Activated CD4-positive, alpha-beta T cell treated with anti-CD3 and anti-CD28 coated beads for 24 hours (primary cell): Measurements from ENCODE around the gene TIE1.

Source experiments
- DNase-seq, 2 donors: peaks; one replicate each; pipeline ENCODE4 v3.0.0-alpha.2; 2020; ENCODE audit warnings: low read depth in 2 of 2

Gene TIE1

GRCh38 chr1:43293896-43294760, 6.7 kb upstream of the TIE1 start:
- no peak for DNase-seq

- DNase-seq, result no peak
Observed at GRCh38 chr1:43294761-43295160, 6.0 kb upstream of the TIE1 start.

GRCh38 chr1:43296207-43296606, 4.6 kb upstream of the TIE1 start:
- no peak for DNase-seq

- no peak for DNase-seq
Observed at GRCh38 chr1:43298055-43298454, 2.7 kb upstream of the TIE1 start.

DNA sequence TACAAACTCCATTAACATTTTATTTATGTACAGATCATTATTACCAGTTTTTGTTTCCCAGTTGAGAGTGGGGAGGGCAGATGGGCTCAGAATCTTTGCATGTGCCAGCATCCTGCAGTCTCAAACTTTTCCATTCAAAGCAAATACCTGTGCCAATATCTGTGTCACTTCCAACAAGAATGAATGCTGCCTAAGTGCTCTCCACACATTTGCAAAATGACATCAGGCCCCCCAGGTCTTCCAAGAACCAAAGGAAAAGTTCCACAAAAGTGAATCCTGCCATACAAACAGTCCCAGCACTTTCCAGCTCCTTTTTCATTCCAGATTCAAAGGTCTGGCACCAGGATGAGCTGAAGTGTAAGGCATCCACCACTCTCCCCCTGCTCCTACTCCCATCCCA, 1.7 kb upstream of the TIE1 start:
- DNase-seq, result no peak

DNA sequence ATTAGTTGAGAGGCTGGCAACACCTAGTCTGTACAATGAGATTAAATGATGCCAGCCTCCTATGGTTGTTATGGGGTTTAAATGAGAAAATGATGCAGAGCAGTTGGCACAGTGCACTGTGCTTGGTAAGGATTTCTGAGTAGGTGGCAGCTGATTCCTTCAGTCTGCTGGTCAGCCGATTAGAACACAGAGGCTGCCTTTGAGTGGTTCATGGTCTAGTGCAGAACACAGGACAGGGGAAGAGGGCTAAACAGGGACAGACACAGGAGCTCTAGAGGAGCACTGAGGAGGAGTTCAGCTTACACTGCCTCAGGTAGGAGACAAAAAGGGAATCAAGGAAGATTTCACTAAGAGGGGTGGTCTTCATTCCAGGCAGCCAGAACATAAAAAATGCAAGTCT, 1.4 kb downstream of the TIE1 start:
- DNase-seq, result no peak

DNA sequence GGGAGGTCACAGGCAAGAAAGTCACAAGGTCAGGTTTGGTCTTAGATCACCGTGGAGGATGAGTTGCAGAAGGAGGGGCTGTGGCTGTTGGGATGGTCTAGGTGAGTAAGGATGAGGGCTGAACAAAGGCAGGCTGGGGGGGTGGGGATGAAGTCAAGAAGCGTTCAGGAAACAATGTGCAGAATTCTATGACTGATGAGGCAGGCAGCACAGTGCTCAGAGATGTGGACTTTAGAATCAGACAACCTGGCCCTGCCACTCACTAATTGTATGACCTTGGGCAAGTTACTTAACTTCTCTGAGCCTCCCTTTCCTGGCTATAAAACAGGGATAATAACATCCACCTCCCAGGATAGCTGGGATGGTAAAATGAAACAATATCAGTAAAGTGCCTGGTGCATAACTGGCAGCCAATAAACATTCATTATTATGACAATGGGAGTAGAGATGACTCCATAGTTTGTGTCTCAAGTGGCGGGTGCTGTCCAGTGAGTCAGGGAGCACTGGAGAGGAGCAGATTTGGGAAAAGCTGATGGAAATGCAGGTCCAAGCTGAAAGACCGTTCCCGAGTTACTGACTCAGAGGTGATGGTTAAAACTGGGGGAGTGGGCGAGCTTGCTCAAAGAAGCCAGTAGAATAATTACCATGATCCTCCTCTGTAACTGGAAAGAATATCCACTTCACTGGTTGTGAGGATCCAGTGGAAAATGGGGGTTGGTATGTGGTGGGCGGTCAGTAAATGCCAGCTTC, 2.1 kb downstream of the TIE1 start:
- no peak for DNase-seq

GRCh38 chr1:43303471-43304313, 2.9 kb downstream of the TIE1 start:
- DNase-seq, result no peak

- no peak for DNase-seq
Observed at GRCh38 chr1:43304314-43304681, 3.5 kb downstream of the TIE1 start.

GRCh38 chr1:43304771-43305300, 4.1 kb downstream of the TIE1 start:
- DNase-seq, result no peak

- DNase-seq, result no peak
Observed at GRCh38 chr1:43305461-43305860, 4.7 kb downstream of the TIE1 start.

DNA sequence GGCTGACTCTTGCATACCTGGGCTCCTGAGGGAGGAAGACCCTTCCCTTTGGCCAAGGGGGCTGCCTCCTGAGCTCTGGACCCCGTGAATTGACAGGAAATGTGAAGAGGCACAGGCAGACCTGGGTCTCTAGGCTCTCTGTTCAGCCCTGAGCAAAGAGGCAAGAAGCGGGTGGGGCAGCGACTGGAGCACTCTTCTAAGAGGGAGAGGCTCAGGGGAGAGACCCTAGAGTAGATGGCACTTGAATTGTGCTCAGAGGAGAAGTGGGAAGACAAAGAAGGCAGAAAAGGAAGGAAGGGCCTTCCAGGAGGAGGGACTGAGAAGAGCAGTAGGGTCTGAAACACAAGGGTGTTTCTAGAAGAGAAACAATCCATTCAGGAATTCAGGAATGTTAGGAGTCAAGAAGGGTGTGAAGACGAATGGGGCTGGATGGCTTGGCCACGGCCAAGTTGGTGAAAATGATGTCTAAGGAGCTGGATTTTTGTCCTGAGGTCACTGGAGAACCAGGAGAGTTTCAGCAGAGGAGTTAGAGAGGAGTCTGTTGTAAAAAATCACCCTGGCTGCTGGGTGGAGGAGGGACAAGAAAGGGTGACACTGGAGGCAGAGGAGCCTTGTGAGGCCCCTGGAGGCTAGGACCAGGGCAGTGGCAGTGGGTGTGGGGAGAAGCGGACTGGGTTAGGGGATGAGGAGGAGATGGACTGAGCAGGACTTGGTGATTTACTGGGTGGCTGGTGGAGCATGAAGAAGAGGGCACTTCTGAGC, 5.3 kb downstream of the TIE1 start:
- DNase-seq, result no peak

GRCh38 chr1:43306688-43307457, 6.1 kb downstream of the TIE1 start:
- DNase-seq, result no peak

DNA sequence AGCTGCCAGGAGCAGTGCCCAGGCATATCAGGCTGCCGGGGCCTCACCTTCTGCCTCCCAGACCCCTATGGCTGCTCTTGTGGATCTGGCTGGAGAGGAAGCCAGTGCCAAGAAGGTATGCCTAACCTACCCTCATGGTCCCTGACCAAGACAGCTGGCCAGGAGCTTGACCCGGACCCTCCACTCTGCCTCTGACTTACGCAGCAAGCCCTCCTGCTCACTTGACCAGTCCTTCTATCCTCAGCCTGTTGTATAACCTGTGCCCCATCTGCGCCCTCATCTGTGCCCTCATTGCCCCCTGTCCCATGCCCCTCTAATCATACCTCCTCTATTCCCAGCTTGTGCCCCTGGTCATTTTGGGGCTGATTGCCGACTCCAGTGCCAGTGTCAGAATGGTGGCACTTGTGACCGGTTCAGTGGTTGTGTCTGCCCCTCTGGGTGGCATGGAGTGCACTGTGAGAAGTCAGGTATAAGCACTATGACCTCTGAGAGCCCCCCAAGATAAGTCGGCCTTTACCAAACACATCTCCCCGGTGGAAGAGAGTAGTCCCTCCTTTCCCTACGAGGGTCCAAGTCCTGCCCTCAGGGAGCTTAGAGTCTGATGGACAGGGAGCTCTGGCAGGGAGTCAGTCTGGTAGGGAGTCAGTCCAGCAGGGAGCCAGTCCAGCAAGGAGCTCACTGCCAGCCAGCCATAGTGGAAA, 6.8 kb downstream of the TIE1 start:
- no peak for DNase-seq

- DNase-seq, result no peak
Observed at GRCh38 chr1:43308635-43309404, 8.0 kb downstream of the TIE1 start.

DNA sequence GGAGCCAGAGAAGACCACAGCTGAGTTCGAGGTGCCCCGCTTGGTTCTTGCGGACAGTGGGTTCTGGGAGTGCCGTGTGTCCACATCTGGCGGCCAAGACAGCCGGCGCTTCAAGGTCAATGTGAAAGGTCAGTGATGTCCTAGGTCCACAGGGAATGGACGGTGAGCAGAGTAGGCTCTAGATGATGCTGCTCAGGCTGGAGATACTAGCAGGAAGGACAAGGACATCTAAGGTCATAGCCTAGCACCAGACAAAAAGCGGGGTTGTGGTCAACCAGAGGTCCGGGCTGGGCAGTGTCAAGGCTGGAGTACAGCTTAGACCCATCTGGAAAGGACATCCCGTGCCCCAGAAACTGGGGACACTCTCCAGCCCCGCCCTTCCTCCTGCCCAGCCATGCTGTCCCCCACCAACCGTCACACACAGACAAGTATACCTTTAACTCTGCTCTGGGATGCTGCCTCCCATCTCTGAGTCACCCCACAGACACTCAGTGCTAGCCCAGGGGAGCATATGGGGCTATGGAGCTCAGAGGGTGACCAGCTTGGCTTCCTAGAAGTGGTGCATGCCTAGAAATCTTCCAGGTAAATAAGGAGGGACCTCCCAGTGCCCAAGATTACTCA, 8.7 kb downstream of the TIE1 start:
- DNase-seq, result no peak

DNA sequence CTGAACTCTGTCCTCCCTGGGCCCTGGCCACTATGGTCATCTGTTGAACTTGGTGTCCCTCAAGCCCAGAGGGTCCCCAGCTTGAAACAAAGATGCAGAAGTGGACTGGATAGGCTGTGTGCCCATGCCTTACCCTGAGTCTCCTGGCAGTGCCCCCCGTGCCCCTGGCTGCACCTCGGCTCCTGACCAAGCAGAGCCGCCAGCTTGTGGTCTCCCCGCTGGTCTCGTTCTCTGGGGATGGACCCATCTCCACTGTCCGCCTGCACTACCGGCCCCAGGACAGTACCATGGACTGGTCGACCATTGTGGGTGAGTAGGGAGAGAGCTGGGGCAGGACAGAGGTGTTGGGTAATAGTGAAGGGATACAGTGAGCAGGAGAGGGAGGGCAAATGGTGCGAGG, 10.7 kb downstream of the TIE1 start:
- no peak for DNase-seq

- DNase-seq, result no peak
Observed at GRCh38 chr1:43312212-43312623, 11.4 kb downstream of the TIE1 start.
